ENCODE results near the gene ADAMTS3.

ADAMTS3 gene

DNA sequence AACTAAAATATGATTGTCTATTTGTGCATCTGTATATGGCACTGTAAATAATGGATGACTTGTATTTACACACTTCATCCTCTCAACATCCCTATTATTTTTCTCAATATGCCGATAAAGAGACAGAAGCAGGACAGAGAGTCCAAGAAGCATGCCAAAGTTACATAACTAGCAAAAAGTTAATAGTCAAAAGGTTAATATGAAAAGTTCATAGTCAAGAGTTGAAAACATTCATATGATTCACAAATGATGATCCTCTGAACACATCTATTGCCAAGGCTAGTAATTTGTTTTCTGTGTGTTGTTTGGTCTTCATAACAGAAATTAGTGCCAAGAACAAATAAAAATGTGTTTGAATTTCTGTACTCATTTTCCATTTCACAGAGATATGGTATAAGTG lies 231.0 kb downstream of the ADAMTS3 start:
- H3K4me1 ChIP-seq (ENCODE audit: control insufficient read depth in 1 of 2, insufficient read depth in 1 of 2, low read depth in 1 of 2, low read length in 1 of 2): no peaks in the 10 kb centered on the region
- H3K36me3 ChIP-seq: no peaks in the 10 kb centered on the region
- H3K27me3 ChIP-seq: no peaks in the 10 kb centered on the region
- no peak overlapping the region for H3K4me3 ChIP-seq (ENCODE audit: low read depth in 1 of 2, low read length in 1 of 2)
- no peak overlapping the region for H3K27ac ChIP-seq
- TF ChIP-seq, protein P1, sequence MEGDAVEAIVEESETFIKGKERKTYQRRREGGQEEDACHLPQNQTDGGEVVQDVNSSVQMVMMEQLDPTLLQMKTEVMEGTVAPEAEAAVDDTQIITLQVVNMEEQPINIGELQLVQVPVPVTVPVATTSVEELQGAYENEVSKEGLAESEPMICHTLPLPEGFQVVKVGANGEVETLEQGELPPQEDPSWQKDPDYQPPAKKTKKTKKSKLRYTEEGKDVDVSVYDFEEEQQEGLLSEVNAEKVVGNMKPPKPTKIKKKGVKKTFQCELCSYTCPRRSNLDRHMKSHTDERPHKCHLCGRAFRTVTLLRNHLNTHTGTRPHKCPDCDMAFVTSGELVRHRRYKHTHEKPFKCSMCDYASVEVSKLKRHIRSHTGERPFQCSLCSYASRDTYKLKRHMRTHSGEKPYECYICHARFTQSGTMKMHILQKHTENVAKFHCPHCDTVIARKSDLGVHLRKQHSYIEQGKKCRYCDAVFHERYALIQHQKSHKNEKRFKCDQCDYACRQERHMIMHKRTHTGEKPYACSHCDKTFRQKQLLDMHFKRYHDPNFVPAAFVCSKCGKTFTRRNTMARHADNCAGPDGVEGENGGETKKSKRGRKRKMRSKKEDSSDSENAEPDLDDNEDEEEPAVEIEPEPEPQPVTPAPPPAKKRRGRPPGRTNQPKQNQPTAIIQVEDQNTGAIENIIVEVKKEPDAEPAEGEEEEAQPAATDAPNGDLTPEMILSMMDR (IDR thresholded peaks at IDR 0.05): no peak
- no peaks in the 10 kb centered on the region for H3K9me3 ChIP-seq

GRCh38 chr4:72330381-72330780 lies 238.6 kb downstream of the ADAMTS3 start:
- TF ChIP-seq, protein P1 (IDR thresholded peaks at IDR 0.05): no peak
- no peak overlapping the region for H3K27ac ChIP-seq

GRCh38 chr4:72326692-72327632 lies 242.1 kb downstream of the ADAMTS3 start:
- H3K4me3 ChIP-seq (ENCODE audit: low read depth in 1 of 2, low read length in 1 of 2): no peak overlapping the region
- no peaks in the 10 kb centered on the region for H3K27me3 ChIP-seq
- H3K9me3 ChIP-seq: no peaks in the 10 kb centered on the region
- no peaks in the 10 kb centered on the region for H3K4me1 ChIP-seq (ENCODE audit: control insufficient read depth in 1 of 2, insufficient read depth in 1 of 2, low read depth in 1 of 2, low read length in 1 of 2)
- H3K36me3 ChIP-seq: no peaks in the 10 kb centered on the region
- TF ChIP-seq, protein P1 (IDR thresholded peaks at IDR 0.05): no peak
- H3K27ac ChIP-seq: no peak overlapping the region

More at GRCh38 chr4:72330381-72330780, 238.6 kb downstream of the ADAMTS3 start:
- Histone ChIP-seq H3K36me3 (no peaks in the 10 kb centered on the region), H3K9me3 (no peaks in the 10 kb centered on the region), H3K4me1 (ENCODE audit: control insufficient read depth in 1 of 2, insufficient read depth in 1 of 2, low read depth in 1 of 2, low read length in 1 of 2) (no peaks in the 10 kb centered on the region), H3K27me3 (no peaks in the 10 kb centered on the region), H3K4me3 (ENCODE audit: low read depth in 1 of 2, low read length in 1 of 2) (no peak overlapping the region)

GRCh38 chr4:72325215-72325614 lies 243.8 kb downstream of the ADAMTS3 start:
- peaks cover 3% of the 10 kb centered on the region for H3K27me3 ChIP-seq
- H3K4me3 ChIP-seq (ENCODE audit: low read depth in 1 of 2, low read length in 1 of 2): no peak overlapping the region
- no peaks in the 10 kb centered on the region for H3K4me1 ChIP-seq (ENCODE audit: control insufficient read depth in 1 of 2, insufficient read depth in 1 of 2, low read depth in 1 of 2, low read length in 1 of 2)
- TF ChIP-seq, protein P1 (IDR thresholded peaks at IDR 0.05): no peak
- no peak overlapping the region for H3K27ac ChIP-seq
- H3K9me3 ChIP-seq: no peaks in the 10 kb centered on the region
- H3K36me3 ChIP-seq: no peaks in the 10 kb centered on the region

GRCh38 chr4:72323227-72323626 lies 245.8 kb downstream of the ADAMTS3 start:
- Histone ChIP-seq H3K4me3 (ENCODE audit: low read depth in 1 of 2, low read length in 1 of 2) (no peak overlapping the region), H3K27me3 (peaks cover 12% of the 10 kb centered on the region), H3K36me3 (no peaks in the 10 kb centered on the region), H3K27ac (no peak overlapping the region), H3K9me3 (no peaks in the 10 kb centered on the region), H3K4me1 (ENCODE audit: control insufficient read depth in 1 of 2, insufficient read depth in 1 of 2, low read depth in 1 of 2, low read length in 1 of 2) (no peaks in the 10 kb centered on the region)
- TF ChIP-seq, protein P1 (IDR thresholded peaks at IDR 0.05): no peak

All from neutrophil (primary cell).